K562 (cell line): ENCODE measurements around the gene TARS1. TPM values are rescaled to one million over a fixed set of nuclear protein-coding genes. Genes with fewer than 3 reads are reported as not detected.

Experiments
- ATAC-seq: fragments of 200-7000 bp; cut with Tn5 transposase; 3 replicates; pipeline ENCODE4 v1.9.1; 2020; ENCODE audit warnings: moderate library complexity
- BruUV-seq: library from RNA; stranded (reverse); fragments of 400-500 nt; replicated peaks from 2 replicates; lab custom pipeline; 2021; lab: Mats Ljungman, UMichigan
- CTCF ChIA-PET: fragments of 300-600 bp; formaldehyde crosslinking; extraction: SDS; loops from one replicate; lab custom pipeline; 2021; ENCODE audit warnings: low intra/inter-chr PET ratio; lab: Yijun Ruan, JAX
- POLR2A ChIA-PET: fragments of 300-600, 350-650 bp; sonication (Branson Sonifier 250); formaldehyde crosslinking; extraction: SDS; loops from one replicate; lab custom pipeline; 2021; ENCODE audit warnings: antibody characterized with exemption, inconsistent platforms; lab: Yijun Ruan, JAX
- DNase-seq, 4 experiments: peaks; one replicate each; pipeline versions ENCODE4 v3.0.0 to v3.0.0-alpha.2; 2011 to 2018; ENCODE audit warnings: low spot score in 3 of 4, mixed read lengths in 3 of 4; ENCODE audit errors: extremely low read depth in 1 of 4
- FAIRE-seq: peaks from 2 replicates; lab custom pipeline; 2011; peaks lifted over from hg19 to GRCh38; lab: Jason Lieb, UNC
- H2AFZ ChIP-seq: 2 replicates; pipeline ENCODE4 v1.6.0; 2011; ENCODE audit warnings: low read depth, low read length, control low read depth, inconsistent platforms
- H3K27ac ChIP-seq: fragments of 200-600 bp; 3 replicates; pipeline ENCODE4 v1.8.0; 2011; ENCODE audit warnings: low read depth, mild to moderate bottlenecking, control low read depth, inconsistent platforms, low read length, moderate library complexity, mixed read lengths; ENCODE audit errors: extremely low read depth
- H3K27me3 ChIP-seq, 2 experiments: fragments of 300-600 bp in 1 of 2; 2 replicates in 1 of 2; 3 replicates in 1 of 2; pipeline versions ENCODE4 v1.6.0 to v1.8.0; 2011; ENCODE audit warnings: inconsistent platforms in 2 of 2, low read length in 2 of 2, mild to moderate bottlenecking in 1 of 2, mixed read lengths in 1 of 2, moderate library complexity in 1 of 2; ENCODE audit not compliant: control insufficient read depth in 2 of 2, insufficient read depth in 2 of 2
- H3K36me3 ChIP-seq: fragments of 300-600 bp; 3 replicates; pipeline ENCODE4 v1.8.0; 2011; ENCODE audit warnings: mild to moderate bottlenecking, low read length, inconsistent platforms; ENCODE audit not compliant: control insufficient read depth, insufficient read depth
- H3K4me1 ChIP-seq, 2 experiments: fragments of 200-600 bp in 1 of 2; replicated peaks in 1 of 2; 2 replicates in 1 of 2; 3 replicates in 1 of 2; pipeline versions ENCODE4 v1.5.1 to v1.8.0; 2011; ENCODE audit warnings: inconsistent platforms in 2 of 2, low read length in 2 of 2, mild to moderate bottlenecking in 1 of 2, mixed read lengths in 1 of 2, moderate library complexity in 1 of 2; ENCODE audit not compliant: control insufficient read depth in 2 of 2, insufficient read depth in 2 of 2
- H3K4me2 ChIP-seq: 2 replicates; pipeline ENCODE4 v1.6.1; 2011; ENCODE audit warnings: low read length, control low read depth, inconsistent platforms, mixed read lengths; ENCODE audit not compliant: insufficient read depth
- H3K4me3 ChIP-seq: fragments of 200-600 bp; sonication (generic), shearing (Covaris generic); 2 replicates; pipeline ENCODE4 v1.5.1; 2016; ENCODE audit warnings: control low read depth, inconsistent platforms
- H3K79me2 ChIP-seq: fragments of 200-600 bp; 3 replicates; pipeline ENCODE4 v1.8.0; 2011; ENCODE audit warnings: low read length, inconsistent platforms; ENCODE audit not compliant: control insufficient read depth, insufficient read depth
- H3K9ac ChIP-seq, 2 experiments: 2 replicates each; pipeline versions ENCODE4 v1.6.0 to v1.6.1; 2011; ENCODE audit warnings: low read depth in 2 of 2, low read length in 2 of 2, control low read depth in 1 of 2, inconsistent platforms in 1 of 2, mild to moderate bottlenecking in 1 of 2, mixed read lengths in 1 of 2; ENCODE audit not compliant: insufficient read depth in 1 of 2
- H3K9me1 ChIP-seq: one replicate; pipeline ENCODE4 v1.6.0; 2011; ENCODE audit warnings: inconsistent platforms, mild to moderate bottlenecking, low read length, moderate library complexity; ENCODE audit not compliant: control insufficient read depth, insufficient read depth
- H3K9me3 ChIP-seq: replicated peaks from 2 replicates; pipeline ENCODE4 v1.5.1; 2011; ENCODE audit warnings: low read depth, low read length, inconsistent platforms; ENCODE audit not compliant: control insufficient read depth, insufficient read depth
- H4K20me1 ChIP-seq: replicated peaks from 2 replicates; pipeline ENCODE4 v1.6.1; 2011; ENCODE audit warnings: low read length, inconsistent platforms, mixed read lengths; ENCODE audit not compliant: control insufficient read depth, insufficient read depth
- FOSL1 ChIP-seq: fragments of 200-800 bp; sonication (Bioruptor generic); conservative IDR thresholded peaks from 2 replicates; pipeline ENCODE4 v1.6.1; 2016; ENCODE audit warnings: missing genetic modification characterization, missing compliant biosample characterization
- FOXA3 ChIP-seq, 2 experiments: fragments of 450-650 bp in 1 of 2; sonication (generic) in 1 of 2; formaldehyde crosslinking; IDR thresholded peaks in 1 of 2; conservative IDR thresholded peaks in 1 of 2; 2 replicates each; pipeline versions ENCODE4 v1.4.0 to v1.8.0; 2020 to 2022; ENCODE audit warnings: mild to moderate bottlenecking in 2 of 2, missing genetic modification reagents in 1 of 2
- MCM3 ChIP-seq: fragments of 450-650 bp; IDR thresholded peaks from 2 replicates; pipeline ENCODE4 v1.6.1; 2016
- POLR2A ChIP-seq: fragments of 450-650 bp; conservative IDR thresholded peaks from 2 replicates; pipeline ENCODE4 v1.6.1; 2016
- POLR2AphosphoS2 ChIP-seq: IDR thresholded peaks from 2 replicates; pipeline ENCODE4 v1.6.1; 2012; ENCODE audit warnings: low read length, improper control_type of control experiment
- POLR2B ChIP-seq: fragments of 450-650 bp; IDR thresholded peaks from 2 replicates; pipeline ENCODE4 v1.6.1; 2018; ENCODE audit warnings: low read depth; ENCODE audit not compliant: partially characterized antibody
- POLR2G ChIP-seq: fragments of 200-400 bp; formaldehyde crosslinking; IDR thresholded peaks from 2 replicates; pipeline ENCODE4 v1.6.1; 2017; ENCODE audit warnings: low read depth, mild to moderate bottlenecking, antibody characterized with exemption, low read length, moderate library complexity
- RBBP5 ChIP-seq: fragments of 200-600 bp; sonication (generic); IDR thresholded peaks from 2 replicates; pipeline ENCODE4 v1.6.1; 2012; ENCODE audit warnings: borderline replicate concordance, mild to moderate bottlenecking, low read length, control low read depth, inconsistent platforms; ENCODE audit not compliant: insufficient read depth, poor library complexity, severe bottlenecking
- SUPT5H ChIP-seq: fragments of 450-650 bp; IDR thresholded peaks from 2 replicates; pipeline ENCODE4 v1.6.1; 2016
- ZNF707 ChIP-seq: fragments of 250-450 bp; sonication (Bioruptor Pico); conservative IDR thresholded peaks from 2 replicates; pipeline ENCODE4 v1.8.0; 2022; ENCODE audit warnings: inconsistent platforms, mild to moderate bottlenecking, moderate library complexity
- ZNF717 ChIP-seq: fragments of 250-450 bp; sonication (Bioruptor Pico); IDR thresholded peaks from 2 replicates; pipeline ENCODE4 v1.5.0; 2021
- WGBS: fragments of 100-300 bp; shearing (Covaris generic); methylation state at CpG from one replicate; pipeline ENCODE4 v1.1.6; 2016; ENCODE audit warnings: low coverage, mixed read lengths; ENCODE audit not compliant: insufficient coverage; ENCODE audit errors: missing lambda C conversion rate; 5-methylcytosine and 5-hydroxymethylcytosine counted together
- in situ Hi-C: fragments of 300-500 bp; cut with MboI; formaldehyde crosslinking; loops from 4 replicates; pipeline ENCODE4 v1.15.0; 2018; ENCODE audit warnings: inconsistent platforms, mixed read lengths
- intact Hi-C: fragments of 100-400 bp; cut with micrococcal nuclease; formaldehyde crosslinking; loops from 2 replicates; pipeline ENCODE4 v1.14.2; 2022
- polyA plus RNA-seq, 8 experiments: library from polyadenylated mRNA; depleted of rRNA in 4 of 8; stranded (reverse) in 5 of 8; unstranded in 3 of 8; fragments of >200 nt; fragmentation: Nextera tagmentation in 2 of 8; fragmentation: Illumina TruSeq in 1 of 8; extraction: Ambion mirVana in 2 of 8; extraction: Trizol in 1 of 8; gene quantifications; 2 replicates each; pipeline versions ENCODE4 v1.2.1 to v1.2.3, GENCODE V29; 2011 to 2014; ENCODE audit warnings: inconsistent platforms in 1 of 8, missing spikeins in 1 of 8
- total RNA-seq, 7 experiments: library from RNA; depleted of rRNA in 6 of 7; stranded (reverse); fragments of >200 nt in 6 of 7; fragmentation: Illumina TruSeq in 2 of 7; extraction: Trizol in 2 of 7; gene quantifications; 2 replicates each; pipeline versions ENCODE4 v1.2.1 to v1.2.3, GENCODE V29; 2011 to 2021; ENCODE audit warnings: low replicate concordance in 1 of 7
- TF ChIP-seq, protein P1 (sequence below): sonication (generic); formaldehyde crosslinking; IDR thresholded peaks from 2 replicates; pipeline ENCODE4 v1.8.0; 2022; ENCODE audit warnings: missing genetic modification reagents, mild to moderate bottlenecking, borderline replicate concordance

The TARS1 gene
- total and polyA plus RNA-seq, 9 of the 15 experiments (the other 6 are each of a cell fraction or from before 2014, with no cell fraction given), result 263 to 518 (median 439) TPM

- ChIA-PET POLR2A (no interaction called here), CTCF (no interaction called here)
- no peak overlapping the region for H3K4me2 ChIP-seq
- H3K79me2 ChIP-seq, result peaks cover 12% of the 10 kb centered on the region; the same call in 1 of the 3 replicates
- H3K27me3 ChIP-seq, result no peaks in the 10 kb centered on the region
- ATAC-seq (no peak), DNase-seq (no peak), FAIRE-seq (no peak)
- no peaks in the 10 kb centered on the region for H4K20me1 ChIP-seq
- BruUV-seq, result no TSS peak
- no peak overlapping the region for H2AFZ ChIP-seq
- no peak overlapping the region for H3K9ac ChIP-seq
- no peaks in the 10 kb centered on the region for H3K9me1 ChIP-seq
- WGBS, result 92% methylated on average over 3 of the region's 3 CpGs
- no peak overlapping the region for H3K4me3 ChIP-seq
- TF ChIP-seq POLR2G, result 0 out of 2 replicates have a peak, but pooled peaks have one; percentile 13
- TF ChIP-seq MCM3, result no peak
- intact Hi-C loops, result no loop called here
- no peak overlapping the region for H3K27ac ChIP-seq
- H3K9me3 ChIP-seq, result no peaks in the 10 kb centered on the region
- in situ Hi-C loops, result loop anchor here (25.0 kb wide), 2 partner anchors 722 to 1447 kb away; partner anchors contain the start of genes BRIX1 and RAD1
- peaks cover 96% of the 10 kb centered on the region for H3K36me3 ChIP-seq
- H3K4me1 ChIP-seq, result peaks cover 0 to 3% of the 10 kb centered on the region in 2 experiments; a peak in 2 of 5 replicates
These were observed 24.4 kb downstream of the TARS1 start for GRCh38 chr5:33465120-33465519.

DNA sequence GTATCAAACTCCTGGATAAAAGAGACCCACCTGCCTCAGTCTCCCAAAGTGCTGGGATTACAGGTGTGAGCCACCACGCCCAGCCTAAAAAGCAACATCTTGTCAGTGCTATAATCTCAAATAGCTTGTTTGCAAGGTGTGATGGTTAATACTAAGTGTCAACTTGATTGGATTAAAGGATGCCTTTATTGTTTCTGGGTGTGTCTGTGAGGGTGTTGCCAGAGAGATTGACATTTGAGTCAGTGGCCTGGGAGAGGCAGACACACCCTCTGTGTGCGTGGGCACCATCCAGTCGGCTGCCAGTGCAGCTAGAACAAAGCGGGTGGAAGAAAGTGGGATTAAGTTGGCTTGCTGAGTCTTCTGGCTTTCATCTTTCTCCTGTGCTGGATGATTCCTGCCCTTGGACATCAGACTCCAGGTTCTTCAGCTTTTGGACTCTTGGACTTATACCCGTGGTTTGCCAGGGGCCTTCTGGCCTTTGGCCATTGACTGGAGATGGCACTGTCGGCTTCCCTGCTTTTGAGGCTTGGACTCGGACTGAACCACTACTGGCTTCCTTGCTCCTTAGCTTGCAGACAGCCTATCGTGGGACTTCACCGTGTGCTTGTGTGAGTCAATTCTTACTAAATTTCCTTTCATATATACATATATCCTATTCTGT lies 28.1 kb downstream of the TARS1 start:
- intact Hi-C loops, result no loop called here
- H3K4me2 ChIP-seq, result no peak overlapping the region
- BruUV-seq, result no TSS peak
- no peaks in the 10 kb centered on the region for H4K20me1 ChIP-seq
- ChIA-PET POLR2A (interaction anchor here (0.6 to 4.5 kb wide), 7 partner anchors 9 to 145 kb away, joined by 3 to 52 read pairs (median 4); no protein-coding TSS in a partner anchor), CTCF (no interaction called here)
- H3K27ac ChIP-seq, result no peak overlapping the region
- no peaks in the 10 kb centered on the region for H3K79me2 ChIP-seq
- no peaks in the 10 kb centered on the region for H3K9me1 ChIP-seq
- DNase-seq, result no peak
- H3K4me1 ChIP-seq, result peaks cover 0 to 2% of the 10 kb centered on the region in 2 experiments; a peak in 2 of 5 replicates
- H3K27me3 ChIP-seq, result no peaks in the 10 kb centered on the region
- peaks cover 95% of the 10 kb centered on the region for H3K36me3 ChIP-seq
- H2AFZ ChIP-seq, result no peak overlapping the region
- WGBS, result 88% methylated on average over 9 of the region's 9 CpGs
- peaks cover 2% of the 10 kb centered on the region; the same call in 1 of the 2 replicates for H3K9me3 ChIP-seq
- in situ Hi-C loops, result loop anchor here (25.0 kb wide), 2 partner anchors 718 to 1443 kb away; partner anchors contain the start of genes BRIX1 and RAD1
- no peak for FAIRE-seq
- no peak overlapping the region for H3K9ac ChIP-seq
- H3K4me3 ChIP-seq, result no peak overlapping the region
- peak; percentile 42 for TF ChIP-seq POLR2A
- no peak for TF ChIP-seq RBBP5
- TF ChIP-seq FOSL1 (tag), result no peak
- no peak for TF ChIP-seq ZNF717 (CRISPR knock-in tag)
- TF ChIP-seq POLR2AphosphoS2, result peak; percentile 74; the same call in 1 of the 2 replicates
- TF ChIP-seq POLR2G, result 0 out of 2 replicates have a peak, but pooled peaks have one; percentile 34
- TF ChIP-seq FOXA3 (CRISPR knock-in tag; conservative IDR thresholded peaks at IDR 0.05 in 1 of 2, IDR thresholded peaks at IDR 0.05 in 1 of 2), result no peak
- TF ChIP-seq SUPT5H, result peak; percentile 42; the same call in 1 of the 2 replicates
- TF ChIP-seq ZNF707 (CRISPR knock-in tag), result no peak
- TF ChIP-seq POLR2B, result peak; percentile 39
- TF ChIP-seq, protein P1, sequence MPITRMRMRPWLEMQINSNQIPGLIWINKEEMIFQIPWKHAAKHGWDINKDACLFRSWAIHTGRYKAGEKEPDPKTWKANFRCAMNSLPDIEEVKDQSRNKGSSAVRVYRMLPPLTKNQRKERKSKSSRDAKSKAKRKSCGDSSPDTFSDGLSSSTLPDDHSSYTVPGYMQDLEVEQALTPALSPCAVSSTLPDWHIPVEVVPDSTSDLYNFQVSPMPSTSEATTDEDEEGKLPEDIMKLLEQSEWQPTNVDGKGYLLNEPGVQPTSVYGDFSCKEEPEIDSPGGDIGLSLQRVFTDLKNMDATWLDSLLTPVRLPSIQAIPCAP (CRISPR knock-in tag), result no peak
- ATAC-seq, result no peak
